Fibroblast of mammary gland (primary cell): ENCODE results near the gene CPT1C.
A peak's percentile ranks its signal among the peaks of the same experiment; 100 is the strongest.

Experiments used
- DNase-seq: peaks from one replicate; pipeline ENCODE4 v3.0.0-alpha.2; 2010; ENCODE audit warnings: low read depth
- H3K4me3 ChIP-seq: 2 replicates; pipeline ENCODE4 v1.5.1; 2011; ENCODE audit warnings: low read depth, mild to moderate bottlenecking, low read length, moderate library complexity; ENCODE audit not compliant: control insufficient read depth
- CTCF ChIP-seq: conservative IDR thresholded peaks from 2 replicates; pipeline ENCODE4 v1.5.1; 2011; ENCODE audit warnings: low read depth, low read length, inconsistent platforms; ENCODE audit not compliant: control insufficient read depth, insufficient read depth

Gene CPT1C

GRCh38 chr19:49667473-49667872 lies 23.4 kb upstream of the CPT1C start:
- DNase-seq: no peak
- TF ChIP-seq CTCF: no peak
- no peak overlapping the region for H3K4me3 ChIP-seq

DNA sequence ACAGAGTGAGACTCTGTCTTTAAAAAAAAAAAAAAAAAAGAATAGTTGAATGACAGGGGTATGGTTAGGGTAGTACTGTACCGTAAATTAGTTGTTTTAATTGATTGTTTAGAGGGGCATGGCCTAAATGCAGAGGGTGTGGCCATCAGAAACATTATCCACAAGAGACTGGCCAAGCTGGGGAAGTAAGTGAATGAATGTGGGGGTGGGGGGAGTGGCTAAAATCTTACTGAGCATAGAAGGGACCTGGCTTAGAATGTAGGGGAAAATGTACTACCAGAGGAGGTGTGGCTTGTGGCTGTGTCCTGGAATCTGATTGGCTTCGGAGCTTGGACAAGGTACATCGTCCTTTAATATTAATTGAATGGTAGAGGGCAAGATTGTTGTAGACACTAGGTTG lies 21.4 kb upstream of the CPT1C start:
- no peak for TF ChIP-seq CTCF
- peak; percentile 32 for DNase-seq
- H3K4me3 ChIP-seq: no peak overlapping the region

DNA sequence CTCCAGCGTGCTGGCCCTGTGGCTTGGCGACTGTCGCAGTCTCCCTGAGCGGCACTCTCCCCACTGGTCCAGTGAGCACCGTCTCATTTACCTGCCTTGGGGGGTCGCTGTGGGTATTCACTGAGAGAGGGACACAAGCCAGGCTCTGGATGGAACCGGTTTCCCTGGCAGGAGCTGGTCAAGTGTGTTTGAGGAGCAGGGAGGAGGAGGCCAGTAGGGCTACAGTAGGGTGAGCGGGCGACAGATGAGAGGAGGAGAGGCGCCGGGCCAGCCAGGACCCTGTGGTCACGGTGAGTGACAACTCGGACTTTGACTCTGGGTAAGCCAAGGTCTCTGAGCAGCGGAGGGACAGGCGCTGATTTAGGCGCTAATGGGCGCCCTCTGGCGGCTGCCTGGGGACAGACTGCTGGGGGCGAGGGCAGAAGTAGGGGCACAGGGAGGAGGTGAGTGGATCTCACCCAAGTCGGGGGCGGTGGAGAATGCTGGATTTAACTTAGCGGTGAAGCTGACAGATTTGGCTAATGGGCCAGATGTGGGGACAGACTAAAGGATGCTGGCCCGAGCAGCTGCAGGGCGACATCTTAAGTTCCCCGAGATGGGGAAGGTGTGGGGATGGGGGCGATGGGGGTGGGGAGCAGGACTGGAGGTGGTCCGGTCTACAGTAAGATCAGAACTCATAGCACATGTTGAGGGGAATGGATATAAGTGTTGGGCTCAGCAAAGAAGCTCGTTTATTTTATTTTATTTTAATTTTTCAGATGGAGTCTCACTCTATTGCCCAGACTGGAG lies 18.6 kb upstream of the CPT1C start:
- TF ChIP-seq CTCF: peak; percentile 88
- H3K4me3 ChIP-seq: no peak overlapping the region
- peak; percentile 67 for DNase-seq

- DNase-seq: peak; percentile 97
- no peak for TF ChIP-seq CTCF
- H3K4me3 ChIP-seq: peak overlapping the region; percentile 50
Measured at GRCh38 chr19:49676136-49676783, 14.7 kb upstream of the CPT1C start.

DNA sequence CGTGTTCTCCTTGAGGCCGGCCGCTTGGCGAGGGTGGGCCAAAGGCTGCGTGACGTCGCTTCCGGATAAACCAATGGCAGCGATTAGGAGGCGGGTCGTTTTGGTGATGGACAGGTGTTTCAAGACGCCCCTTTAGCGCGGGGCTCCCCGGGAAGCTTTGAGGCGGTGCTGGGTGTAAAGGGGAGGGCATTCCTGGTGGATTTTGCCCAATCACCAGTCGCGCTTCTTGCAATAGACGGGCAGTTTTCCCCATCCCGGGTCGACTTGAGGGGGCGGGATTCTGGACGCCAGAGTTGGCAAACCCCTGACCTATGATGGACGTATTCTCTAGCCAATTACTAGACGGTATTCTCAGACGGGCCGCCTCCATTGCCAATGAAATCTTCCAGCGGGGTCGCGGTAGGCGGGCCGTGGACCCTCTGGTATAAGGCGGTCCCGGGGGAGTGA lies 14.1 kb upstream of the CPT1C start:
- peak; percentile 100 for DNase-seq
- TF ChIP-seq CTCF: no peak
- peak overlapping the region; percentile 96 for H3K4me3 ChIP-seq

GRCh38 chr19:49677231-49677900 lies 13.6 kb upstream of the CPT1C start, which contains the start of gene PRMT1:
Gene PRMT1 (plus strand): TSS chr19:49677271. CDS start chr19:49677281, 10 bp downstream.
- no peak for DNase-seq
- peak within 1 kb of the TSS; percentile 96 for H3K4me3 ChIP-seq
- TF ChIP-seq CTCF: no peak
